B cell (primary cell): ENCODE measurements around the gene GRAMD1C. TPM values are rescaled to one million over a fixed set of nuclear protein-coding genes. Genes with fewer than 3 reads are reported as not detected.

Source experiments
- ATAC-seq: fragments of 200-7000 bp; cut with Tn5 transposase; one replicate; pipeline ENCODE4 v1.10.0; 2021; ENCODE audit warnings: low read depth, mild to moderate bottlenecking, moderate number of reproducible peaks, moderate library complexity
- CTCF ChIA-PET: fragments of 350-600 bp; sonication (Branson Sonifier 250); formaldehyde crosslinking; loops from one replicate; lab custom pipeline; 2021; ENCODE audit warnings: antibody characterized with exemption, inconsistent platforms; lab: Charles Lee
- POLR2A ChIA-PET: fragments of 350-600 bp; sonication (Branson Sonifier 250); formaldehyde crosslinking; loops from one replicate; lab custom pipeline; 2021; ENCODE audit warnings: antibody characterized with exemption; lab: Charles Lee
- DNase-seq: peaks from one replicate; pipeline ENCODE4 v3.0.0; 2013
- H2AFZ ChIP-seq: 2 replicates; pipeline ENCODE4 v1.6.1; 2012; ENCODE audit warnings: mild to moderate bottlenecking, low read depth, low read length; ENCODE audit not compliant: insufficient read depth, poor library complexity, severe bottlenecking
- H3K27ac ChIP-seq, 2 donors: 1 replicate in 1 of 2; 2 replicates in 1 of 2; pipeline ENCODE4 v1.5.1; 2012 to 2013; ENCODE audit warnings: low read length in 2 of 2, mild to moderate bottlenecking in 2 of 2, moderate library complexity in 1 of 2
- H3K27me3 ChIP-seq, 4 experiments: fragments of 200-600 bp in 1 of 4; sonication (generic) in 1 of 4; replicated peaks in 1 of 4; 1 replicate in 2 of 4; 2 replicates in 2 of 4; pipeline versions ENCODE4 v1.6.1 to v1.7.0; 2013 to 2016; ENCODE audit warnings: low read length in 3 of 4, mild to moderate bottlenecking in 2 of 4, mixed read lengths in 1 of 4, moderate library complexity in 1 of 4; ENCODE audit not compliant: insufficient read depth in 4 of 4, control insufficient read depth in 3 of 4; ENCODE audit errors: control extremely low read depth in 1 of 4
- H3K36me3 ChIP-seq, 2 experiments: replicated peaks in 1 of 2; 1 replicate in 1 of 2; 2 replicates in 1 of 2; pipeline versions ENCODE4 v1.6.1 to v1.7.1; 2013; ENCODE audit warnings: low read length in 1 of 2; ENCODE audit not compliant: insufficient read depth in 2 of 2, control insufficient read depth in 1 of 2; ENCODE audit errors: control extremely low read depth in 1 of 2, extremely low read depth in 1 of 2
- H3K4me1 ChIP-seq, 2 donors: fragments of 200-600 bp in 1 of 2; sonication (generic) in 1 of 2; 1 replicate in 1 of 2; 2 replicates in 1 of 2; pipeline versions ENCODE4 v1.5.1 to v1.6.1; 2013 to 2017; ENCODE audit warnings: low read length in 2 of 2; ENCODE audit not compliant: control insufficient read depth in 2 of 2, insufficient read depth in 2 of 2
- H3K4me2 ChIP-seq: replicated peaks from 2 replicates; pipeline ENCODE3; 2012; ENCODE audit warnings: mild to moderate bottlenecking, low read depth, low read length; ENCODE audit not compliant: poor library complexity, severe bottlenecking
- H3K4me3 ChIP-seq, 5 experiments: fragments of 200-600 bp in 1 of 5; sonication (generic) in 1 of 5; 1 replicate in 3 of 5; 2 replicates in 2 of 5; pipeline versions ENCODE4 v1.5.1 to v1.7.0; 2011 to 2016; ENCODE audit warnings: low read length in 4 of 5, mild to moderate bottlenecking in 4 of 5, low read depth in 2 of 5, control low read depth in 1 of 5, moderate library complexity in 1 of 5; ENCODE audit not compliant: insufficient read depth in 1 of 5; ENCODE audit errors: control extremely low read depth in 1 of 5, extremely low read depth in 1 of 5
- H3K79me2 ChIP-seq: fragments of 200-600 bp; sonication (generic); one replicate; pipeline ENCODE4 v1.6.0; 2016; ENCODE audit warnings: low read length; ENCODE audit not compliant: control insufficient read depth, insufficient read depth
- H3K9ac ChIP-seq: fragments of 200-600 bp; sonication (generic); 2 replicates; pipeline ENCODE4 v1.6.1; 2017; ENCODE audit warnings: mild to moderate bottlenecking, low read length, moderate library complexity
- H3K9me3 ChIP-seq, 3 donors: one replicate each; pipeline versions ENCODE4 v1.6.1 to v1.7.1; 2013; ENCODE audit warnings: low read length in 2 of 3; ENCODE audit not compliant: control insufficient read depth in 2 of 3, insufficient read depth in 1 of 3; ENCODE audit errors: control extremely low read depth in 1 of 3
- H4K20me1 ChIP-seq: 2 replicates; pipeline ENCODE4 v1.6.0; 2012; ENCODE audit warnings: mild to moderate bottlenecking, low read length; ENCODE audit not compliant: insufficient read depth, control insufficient read depth, poor library complexity, severe bottlenecking
- H3K27ac Mint-ChIP-seq: one replicate; pipeline ENCODE4 v1.8.0; 2021; ENCODE audit warnings: mixed read lengths
- H3K27me3 Mint-ChIP-seq: one replicate; pipeline ENCODE4 v1.8.0; 2021; ENCODE audit warnings: mixed read lengths
- H3K4me1 Mint-ChIP-seq: one replicate; pipeline ENCODE4 v1.8.0; 2021; ENCODE audit warnings: mixed read lengths
- H3K4me3 Mint-ChIP-seq: one replicate; pipeline ENCODE4 v1.8.0; 2021; ENCODE audit warnings: mixed read lengths
- H3K9me3 Mint-ChIP-seq: one replicate; pipeline ENCODE4 v1.8.0; 2022; ENCODE audit warnings: mixed read lengths; ENCODE audit not compliant: insufficient read depth
- CTCF ChIP-seq: fragments of 200-600 bp; IDR thresholded peaks from one replicate; pipeline ENCODE4 v1.8.0; 2022; ENCODE audit warnings: antibody characterized with exemption, mild to moderate bottlenecking
- EZH2 ChIP-seq: IDR thresholded peaks from 2 replicates; pipeline ENCODE4 v1.6.1; 2012; ENCODE audit warnings: borderline replicate concordance, low read depth, mild to moderate bottlenecking, moderate library complexity, low read length; ENCODE audit not compliant: insufficient read depth, poor library complexity, severe bottlenecking
- WGBS: methylation state at CpG from one replicate; pipeline ENCODE4 v1.1.5; 2013; ENCODE audit warnings: missing lambda C conversion rate; ENCODE audit not compliant: insufficient coverage; 5-methylcytosine and 5-hydroxymethylcytosine counted together
- intact Hi-C: fragments of 100-400 bp; cut with micrococcal nuclease; formaldehyde crosslinking; loops from one replicate; pipeline ENCODE4 v1.10.0; 2022
- polyA plus RNA-seq: library from polyadenylated mRNA; depleted of rRNA; stranded (reverse); fragments of >200 nt; gene quantifications from 2 replicates; pipeline ENCODE4 v1.2.3, GENCODE V29; 2012
- total RNA-seq, 2 donors: library from RNA; stranded (reverse); fragments of 120-200 nt in 1 of 2; gene quantifications; 1 replicate in 1 of 2; 2 replicates in 1 of 2; pipeline versions ENCODE4 v1.2.3 to v1.2.4, GENCODE V29; 2013 to 2022

Gene GRAMD1C
- total and polyA plus RNA-seq, 2 donors (not counting 1 experiment from before 2014, with no cell fraction given), result 8.5 to 47.1 TPM

DNA sequence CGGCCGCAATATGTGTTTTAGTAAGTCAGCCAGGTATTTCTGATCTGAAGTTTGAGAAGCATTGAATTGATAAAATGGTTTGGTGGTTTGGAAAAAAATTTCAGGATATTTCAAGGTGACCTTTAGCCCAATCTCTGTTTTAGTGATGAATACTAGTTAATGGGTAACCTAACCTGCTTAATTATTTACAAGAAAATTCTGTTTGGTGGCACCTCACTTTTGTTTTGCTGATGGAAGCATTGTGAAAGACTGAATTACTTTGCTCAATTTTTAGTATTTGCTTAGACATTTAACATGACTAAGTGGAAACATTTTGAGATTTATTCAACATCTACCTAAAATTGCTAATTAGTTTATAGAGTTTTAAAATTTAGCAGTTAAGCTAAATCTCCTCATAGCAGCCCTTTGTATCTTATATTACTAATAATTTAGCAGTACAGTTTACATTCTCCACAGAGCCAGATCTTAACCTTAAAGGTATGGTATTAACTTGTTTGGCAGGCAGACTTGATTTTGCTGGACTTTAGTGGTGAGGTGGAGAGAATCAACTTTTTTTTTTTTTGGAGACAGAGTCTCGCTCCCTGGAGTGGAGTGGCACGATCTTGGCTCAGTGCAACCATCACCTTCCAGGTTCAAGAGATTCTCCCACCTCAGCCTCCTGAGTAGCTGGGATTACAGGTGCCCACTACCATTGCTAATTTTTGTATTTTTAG is 35.4 kb downstream of the GRAMD1C start:
- ChIA-PET POLR2A (no interaction called here), CTCF (interaction anchor here (0.6 to 0.9 kb wide), 2 partner anchors 13 to 268 kb away, joined by 3 read pairs; no protein-coding TSS in a partner anchor)
- Histone ChIP-seq H3K9me3 (no peaks in the 10 kb centered on the region), H3K27me3 (no peaks in the 10 kb centered on the region), H3K4me3 (no peak overlapping the region), H2AFZ (no peak overlapping the region), H4K20me1 (no peaks in the 10 kb centered on the region), H3K36me3 (peaks cover 0 to 3% of the 10 kb centered on the region in 2 experiments), H3K4me1 (no peaks in the 10 kb centered on the region), H3K79me2 (no peaks in the 10 kb centered on the region), H3K9ac (no peak overlapping the region), H3K4me2 (no peak overlapping the region), H3K27ac (no peak overlapping the region)
- no peak overlapping the region for H3K27ac Mint-ChIP-seq
- ATAC-seq (no peak), DNase-seq (no peak)
- no peaks in the 10 kb centered on the region for H3K9me3 Mint-ChIP-seq
- H3K27me3 Mint-ChIP-seq, result no peaks in the 10 kb centered on the region
- 100% methylated on average over 3 of the region's 4 CpGs for WGBS
- intact Hi-C loops, result no loop called here
- TF ChIP-seq EZH2, result no peak
- no peak overlapping the region for H3K4me3 Mint-ChIP-seq
- no peaks in the 10 kb centered on the region for H3K4me1 Mint-ChIP-seq

GRCh38 chr3:113878403-113878802 is 39.8 kb downstream of the GRAMD1C start:
- H4K20me1 ChIP-seq, result no peaks in the 10 kb centered on the region
- ATAC-seq, result no peak
- DNase-seq, result no peak
- H3K4me1 ChIP-seq, result no peaks in the 10 kb centered on the region
- Mint-ChIP-seq H3K27ac (no peak overlapping the region), H3K9me3 (no peaks in the 10 kb centered on the region), H3K4me1 (no peaks in the 10 kb centered on the region), H3K27me3 (no peaks in the 10 kb centered on the region), H3K4me3 (no peak overlapping the region)
- ChIA-PET POLR2A (no interaction called here), CTCF (no interaction called here)
- intact Hi-C loops, result no loop called here
- no peak overlapping the region for H3K27ac ChIP-seq
- no peak overlapping the region for H3K4me2 ChIP-seq
- TF ChIP-seq CTCF (no peak), EZH2 (no peak)
- WGBS, result 98% methylated on average over 3 of the region's 3 CpGs
- no peaks in the 10 kb centered on the region for H3K9me3 ChIP-seq
- no peak overlapping the region for H3K9ac ChIP-seq
- H3K79me2 ChIP-seq, result no peaks in the 10 kb centered on the region
- no peaks in the 10 kb centered on the region for H3K36me3 ChIP-seq
- H3K4me3 ChIP-seq, result no peak overlapping the region
- no peak overlapping the region for H2AFZ ChIP-seq
- H3K27me3 ChIP-seq, result no peaks in the 10 kb centered on the region
